Thyroid gland (tissue), 4 donors: ENCODE results near the gene CREG2.

Experiments used
- CTCF ChIP-seq, 6 experiments: fragments of 200-600 bp in 3 of 6; fragments of 450-650 bp in 3 of 6; sonication (generic) in 3 of 6; IDR thresholded peaks; one replicate each; pipeline ENCODE4 v1.5.1; 2016 to 2019; ENCODE audit warnings: antibody characterized with exemption in 6 of 6, mild to moderate bottlenecking in 2 of 6, inconsistent platforms in 1 of 6, moderate library complexity in 1 of 6
- POLR2A ChIP-seq, 2 donors: fragments of 450-650 bp; IDR thresholded peaks; one replicate each; pipeline ENCODE4 v1.6.1; 2017; ENCODE audit warnings: antibody characterized with exemption in 2 of 2, mild to moderate bottlenecking in 2 of 2, moderate library complexity in 1 of 2

GRCh38 chr2:101418460-101419095, 31.3 kb upstream of the CREG2 start:
- TF ChIP-seq POLR2A (IDR thresholded peaks at IDR 0.05) (no peak), CTCF (IDR thresholded peaks at IDR 0.05) (no peak)
